ENCODE results near the gene ACVR2A.
A peak's percentile ranks its signal among the peaks of the same experiment; 100 is the strongest.

The ACVR2A gene

GRCh38 chr2:147844697-147845410 is at the start of gene ACVR2A:
TSS of gene ACVR2A (plus strand) at chr2:147845029. CDS start at chr2:147845153, 124 bp downstream.
- DNase-seq (ENCODE audit: low read depth in 2 of 2): peak in 1 of 2 donors; percentile 4

GRCh38 chr2:147800316-147800715 is 44.5 kb upstream of the ACVR2A start:
- no peak for DNase-seq (ENCODE audit: low read depth in 2 of 2)

GRCh38 chr2:147806846-147807245 is 38.0 kb upstream of the ACVR2A start:
- no peak for DNase-seq (ENCODE audit: low read depth in 2 of 2)

GRCh38 chr2:147808520-147808919 is 36.3 kb upstream of the ACVR2A start:
- no peak for DNase-seq (ENCODE audit: low read depth in 2 of 2)

GRCh38 chr2:147810883-147811765 is 33.7 kb upstream of the ACVR2A start:
- no peak for DNase-seq (ENCODE audit: low read depth in 2 of 2)

- DNase-seq (ENCODE audit: low read depth in 2 of 2): no peak
These were observed 26.1 kb upstream of the ACVR2A start for GRCh38 chr2:147818741-147819140.

- DNase-seq (ENCODE audit: low read depth in 2 of 2): no peak
These were observed 20.2 kb upstream of the ACVR2A start for GRCh38 chr2:147824620-147825019.

GRCh38 chr2:147826278-147827087 is 18.3 kb upstream of the ACVR2A start:
- no peak for DNase-seq (ENCODE audit: low read depth in 2 of 2)

GRCh38 chr2:147827088-147827375 is 17.8 kb upstream of the ACVR2A start:
- no peak for DNase-seq (ENCODE audit: low read depth in 2 of 2)

- no peak for DNase-seq (ENCODE audit: low read depth in 2 of 2)
These were observed 15.7 kb upstream of the ACVR2A start for GRCh38 chr2:147829106-147829505.

GRCh38 chr2:147836099-147836498 is 8.7 kb upstream of the ACVR2A start:
- no peak for DNase-seq (ENCODE audit: low read depth in 2 of 2)

- no peak for DNase-seq (ENCODE audit: low read depth in 2 of 2)
These were observed 1.4 kb upstream of the ACVR2A start for GRCh38 chr2:147843391-147843863.

- DNase-seq (ENCODE audit: low read depth in 2 of 2): peak; percentile 58 to 74
These were observed 749 bp upstream of the ACVR2A start for GRCh38 chr2:147843864-147844696.

GRCh38 chr2:147845411-147845971 is 662 bp downstream of the ACVR2A start:
- DNase-seq (ENCODE audit: low read depth in 2 of 2): no peak

GRCh38 chr2:147846412-147847081 is 1.7 kb downstream of the ACVR2A start:
- DNase-seq (ENCODE audit: low read depth in 2 of 2): no peak

- no peak for DNase-seq (ENCODE audit: low read depth in 2 of 2)
These were observed 3.0 kb downstream of the ACVR2A start for GRCh38 chr2:147847746-147848391.

- no peak for DNase-seq (ENCODE audit: low read depth in 2 of 2)
These were observed 6.0 kb downstream of the ACVR2A start for GRCh38 chr2:147850838-147851237.

- DNase-seq (ENCODE audit: low read depth in 2 of 2): no peak
These were observed 6.6 kb downstream of the ACVR2A start for GRCh38 chr2:147851244-147851930.

GRCh38 chr2:147854557-147855134 is 9.8 kb downstream of the ACVR2A start:
- DNase-seq (ENCODE audit: low read depth in 2 of 2): no peak

Measured in stimulated activated CD4-positive, alpha-beta T cell treated with anti-CD3 and anti-CD28 coated beads, Interleukin-1b, Interleukin-23, amount 100 ng/mL, for 1 hour (primary cell).